Heart left ventricle (tissue), 13 donors: Measurements from ENCODE around the gene SLC2A10.

Source experiments
- CTCF ChIP-seq, 12 donors: fragments of 200-600 bp; sonication (generic) in 4 of 12; IDR thresholded peaks; one replicate each; pipeline versions ENCODE4 v1.5.0 to v1.8.0; 2018 to 2022; ENCODE audit warnings: antibody characterized with exemption in 12 of 12, mild to moderate bottlenecking in 5 of 12
- POLR2A ChIP-seq, 2 donors: fragments of 450-650 bp; IDR thresholded peaks; one replicate each; pipeline ENCODE4 v1.6.1; 2017; ENCODE audit warnings: antibody characterized with exemption in 2 of 2, mild to moderate bottlenecking in 2 of 2, moderate library complexity in 2 of 2
- donor health status: ischemic (EF 13 %, LVEDD 7.1; RV severe dilation, severe dysfunction).
- donor health status: DM: no; HTN: yes; CAD: no.
- donor health status: DM: no; HTN: no; CAD: no.
- donor health status: ischemic (EF 25% LVEDD 6.9; RV normal size, moderate dysfunction).
- donor health status: ischemic (EF 25% LVEDD 5.7; RV mildly dilated, moderate dysfunction).
- donor health status: ischemic (EF 35%, LVEDD 5.7; RV mildly dilated, moderate dysfunction).
- donor health status: nonischemic (EF 11% LVEDD 7.7; RV severe dilation, severe dysfunction).
- donor health status: DM: yes; HTN: yes; CAD: no.
- donor health status: PGD.
- donor health status: ischemic (EF 29% LVEDD 5.4; RV normal size, mild dysfunction).
- donor health status: nonischemic (EF 23%, LVEDD 6.1; RV moderate dilation, normal function).

- TF ChIP-seq CTCF (IDR thresholded peaks at IDR 0.05) (no peak), POLR2A (IDR thresholded peaks at IDR 0.05) (no peak)
Measured at GRCh38 chr20:46764068-46764467, 54.6 kb downstream of the SLC2A10 start.
